Measurements from ENCODE around the gene LGALS13.

- no peak for TF ChIP-seq EZH2 (IDR thresholded peaks at IDR 0.05; ENCODE audit: insufficient read depth, low read length)
- TF ChIP-seq, protein P1, sequence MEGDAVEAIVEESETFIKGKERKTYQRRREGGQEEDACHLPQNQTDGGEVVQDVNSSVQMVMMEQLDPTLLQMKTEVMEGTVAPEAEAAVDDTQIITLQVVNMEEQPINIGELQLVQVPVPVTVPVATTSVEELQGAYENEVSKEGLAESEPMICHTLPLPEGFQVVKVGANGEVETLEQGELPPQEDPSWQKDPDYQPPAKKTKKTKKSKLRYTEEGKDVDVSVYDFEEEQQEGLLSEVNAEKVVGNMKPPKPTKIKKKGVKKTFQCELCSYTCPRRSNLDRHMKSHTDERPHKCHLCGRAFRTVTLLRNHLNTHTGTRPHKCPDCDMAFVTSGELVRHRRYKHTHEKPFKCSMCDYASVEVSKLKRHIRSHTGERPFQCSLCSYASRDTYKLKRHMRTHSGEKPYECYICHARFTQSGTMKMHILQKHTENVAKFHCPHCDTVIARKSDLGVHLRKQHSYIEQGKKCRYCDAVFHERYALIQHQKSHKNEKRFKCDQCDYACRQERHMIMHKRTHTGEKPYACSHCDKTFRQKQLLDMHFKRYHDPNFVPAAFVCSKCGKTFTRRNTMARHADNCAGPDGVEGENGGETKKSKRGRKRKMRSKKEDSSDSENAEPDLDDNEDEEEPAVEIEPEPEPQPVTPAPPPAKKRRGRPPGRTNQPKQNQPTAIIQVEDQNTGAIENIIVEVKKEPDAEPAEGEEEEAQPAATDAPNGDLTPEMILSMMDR (IDR thresholded peaks at IDR 0.05; ENCODE audit: insufficient read depth, low read depth, low read length), result no peak
Observed at GRCh38 chr19:39557811-39558623, 44.3 kb upstream of the LGALS13 start.
